ENCODE measurements around the gene MAT2B. TPM values are rescaled to one million over a fixed set of nuclear protein-coding genes. Genes with fewer than 3 reads are reported as not detected.
"Not testable (repeated sequence)": the region's sequence is repeated elsewhere in the genome, so short reads cannot be mapped to it uniquely, and the experiment has no call there.

MAT2B gene
- polyA plus RNA-seq, 1 donor = 47.1 TPM

GRCh38 chr5:163503106-163504078 is 2.0 kb upstream of the MAT2B start:
- peak; percentile 60 for DNase-seq (ENCODE audit: low read depth)

GRCh38 chr5:163504079-163504931 is 1.1 kb upstream of the MAT2B start:
- DNase-seq (ENCODE audit: low read depth) = peak; percentile 25

GRCh38 chr5:163505049-163505367 is 411 bp upstream of the MAT2B start:
- no peak for DNase-seq (ENCODE audit: low read depth)

- no peak for DNase-seq (ENCODE audit: low read depth)
Measured at GRCh38 chr5:163506095-163506457, 657 bp downstream of the MAT2B start.

GRCh38 chr5:163506726-163507125 is 1.3 kb downstream of the MAT2B start:
- no peak for DNase-seq (ENCODE audit: low read depth)

GRCh38 chr5:163508753-163509152 is 3.3 kb downstream of the MAT2B start:
- DNase-seq (ENCODE audit: low read depth) = no peak

GRCh38 chr5:163509291-163509951 is 4.0 kb downstream of the MAT2B start:
- peak; percentile 22 for DNase-seq (ENCODE audit: low read depth)

- no peak for DNase-seq (ENCODE audit: low read depth)
Measured at GRCh38 chr5:163512526-163512925, 7.1 kb downstream of the MAT2B start.

- DNase-seq (ENCODE audit: low read depth) = no peak
Measured at GRCh38 chr5:163525096-163525495, 19.7 kb downstream of the MAT2B start.

- DNase-seq (ENCODE audit: low read depth) = no peak
Measured at GRCh38 chr5:163529698-163530097, 24.3 kb downstream of the MAT2B start.

GRCh38 chr5:163531272-163531671 is 25.9 kb downstream of the MAT2B start:
- no peak for DNase-seq (ENCODE audit: low read depth)

GRCh38 chr5:163532171-163533084 is 27.0 kb downstream of the MAT2B start:
- DNase-seq (ENCODE audit: low read depth) = no peak

GRCh38 chr5:163533223-163533622 is 27.8 kb downstream of the MAT2B start:
- DNase-seq (ENCODE audit: low read depth) = no peak

GRCh38 chr5:163534492-163535094 is 29.2 kb downstream of the MAT2B start:
- no peak for DNase-seq (ENCODE audit: low read depth)

- DNase-seq (ENCODE audit: low read depth) = no peak
Measured at GRCh38 chr5:163535290-163535689, 29.9 kb downstream of the MAT2B start.

GRCh38 chr5:163536442-163536841 is 31.0 kb downstream of the MAT2B start:
- DNase-seq (ENCODE audit: low read depth) = not testable (repeated sequence)

- DNase-seq (ENCODE audit: low read depth) = no peak
Measured at GRCh38 chr5:163540696-163541095, 35.3 kb downstream of the MAT2B start.

GRCh38 chr5:163542771-163543170 is 37.4 kb downstream of the MAT2B start:
- DNase-seq (ENCODE audit: low read depth) = no peak

- no peak for DNase-seq (ENCODE audit: low read depth)
Measured at GRCh38 chr5:163544041-163544440, 38.6 kb downstream of the MAT2B start.

- no peak for DNase-seq (ENCODE audit: low read depth)
Measured at GRCh38 chr5:163544836-163545235, 39.4 kb downstream of the MAT2B start.

- no peak for DNase-seq (ENCODE audit: low read depth)
Measured at GRCh38 chr5:163548649-163549048, 43.2 kb downstream of the MAT2B start.
